Activated naive CD4-positive, alpha-beta T cell treated with anti-CD3 and anti-CD28 coated beads, Interleukin-2, amount 10 ng/mL, durations not matched to agents 7 days and 5 days (primary cell): Measurements from ENCODE around the gene ARHGDIB.

Experiments
- CTCF ChIA-PET: fragments of 350-600 bp; sonication (Branson Sonifier 250); formaldehyde crosslinking; loops from one replicate; lab custom pipeline; 2021; ENCODE audit warnings: antibody characterized with exemption; lab: Charles Lee
- DNase-seq: peaks from one replicate; pipeline ENCODE4 v3.0.0-alpha.2; 2020
- H3K27ac Mint-ChIP-seq: one replicate; pipeline ENCODE4 v1.8.0; 2021; ENCODE audit warnings: mild to moderate bottlenecking, moderate library complexity, mixed read lengths
- H3K27me3 Mint-ChIP-seq: one replicate; pipeline ENCODE4 v1.8.0; 2021; ENCODE audit warnings: mild to moderate bottlenecking, mixed read lengths
- H3K36me3 Mint-ChIP-seq: one replicate; pipeline ENCODE4 v1.8.0; 2021; ENCODE audit warnings: mixed read lengths
- H3K4me1 Mint-ChIP-seq: one replicate; pipeline ENCODE4 v1.8.0; 2021; ENCODE audit warnings: mixed read lengths
- H3K4me3 Mint-ChIP-seq: one replicate; pipeline ENCODE4 v1.8.0; 2021; ENCODE audit warnings: mild to moderate bottlenecking, moderate library complexity, mixed read lengths
- H3K9me3 Mint-ChIP-seq: one replicate; pipeline ENCODE4 v1.8.0; 2021; ENCODE audit warnings: mixed read lengths

The ARHGDIB gene

GRCh38 chr12:14903386-14904098 lies 57.9 kb downstream of the ARHGDIB start:
- CTCF ChIA-PET, result interaction anchor here (0.7 to 1.1 kb wide), 2 partner anchors 30 to 115 kb away, joined by 3 to 4 read pairs; no protein-coding TSS in a partner anchor
- no peak for DNase-seq
- Mint-ChIP-seq H3K9me3 (no peaks in the 10 kb centered on the region), H3K4me1 (peaks cover 6% of the 10 kb centered on the region), H3K36me3 (peaks cover 20% of the 10 kb centered on the region), H3K4me3 (no peak overlapping the region), H3K27ac (no peak overlapping the region), H3K27me3 (no peaks in the 10 kb centered on the region)

DNA sequence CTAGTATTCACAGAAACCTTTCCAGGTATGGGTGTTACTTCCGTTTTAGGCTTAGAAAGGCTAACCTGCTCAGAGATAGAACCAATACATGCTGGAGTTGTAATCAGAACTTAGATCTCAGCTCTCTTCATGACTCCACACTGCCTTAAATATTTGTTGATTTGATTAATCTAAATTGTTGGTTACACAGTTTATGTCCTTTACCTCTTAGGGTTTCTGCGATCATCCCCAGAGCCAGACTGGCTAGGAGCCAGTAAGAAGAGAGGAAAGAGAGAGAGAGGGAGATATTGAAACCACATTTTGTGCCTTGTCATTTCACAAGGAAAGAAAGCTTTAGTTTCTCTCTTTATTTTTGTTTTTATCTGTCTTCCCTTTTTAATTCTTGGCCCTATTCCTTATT lies 58.9 kb downstream of the ARHGDIB start:
- CTCF ChIA-PET, result interaction anchor here (0.7 kb wide), 1 partner anchor 93 kb away, joined by 3 read pairs; no protein-coding TSS in a partner anchor

DNA sequence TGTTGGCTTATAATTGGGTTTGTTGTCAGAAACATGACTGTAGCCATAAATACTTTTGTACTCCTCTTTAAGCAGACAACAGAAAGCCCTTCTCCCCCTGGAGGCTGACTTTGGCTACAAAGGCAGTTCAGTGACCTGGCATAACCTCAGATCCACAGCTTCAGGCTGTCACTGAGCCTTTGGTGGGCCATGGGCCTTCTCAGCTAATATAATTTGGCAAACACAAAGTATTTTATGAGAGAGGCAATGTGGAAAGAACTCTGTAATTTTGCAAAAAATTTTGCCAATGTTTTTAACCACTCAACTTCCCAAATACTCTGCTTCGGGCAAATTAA lies 60.2 kb downstream of the ARHGDIB start:
- no peaks in the 10 kb centered on the region for H3K27me3 Mint-ChIP-seq
- H3K36me3 Mint-ChIP-seq, result peaks cover 8% of the 10 kb centered on the region
- peaks cover 6% of the 10 kb centered on the region for H3K4me1 Mint-ChIP-seq
- no peak overlapping the region for H3K4me3 Mint-ChIP-seq
- no peak overlapping the region for H3K27ac Mint-ChIP-seq
- CTCF ChIA-PET, result interaction anchor here (1.5 kb wide), 1 partner anchor 9 kb away, joined by 4 read pairs; no protein-coding TSS in a partner anchor
- DNase-seq, result no peak
- H3K9me3 Mint-ChIP-seq, result no peaks in the 10 kb centered on the region

More for the DNA sequence above, 58.9 kb downstream of the ARHGDIB start:
- no peak overlapping the region for H3K27ac Mint-ChIP-seq
- H3K4me3 Mint-ChIP-seq, result no peak overlapping the region
- no peaks in the 10 kb centered on the region for H3K27me3 Mint-ChIP-seq
- DNase-seq, result no peak
- H3K4me1 Mint-ChIP-seq, result peaks cover 6% of the 10 kb centered on the region
- no peaks in the 10 kb centered on the region for H3K9me3 Mint-ChIP-seq
- peaks cover 10% of the 10 kb centered on the region for H3K36me3 Mint-ChIP-seq

- H3K36me3 Mint-ChIP-seq, result peaks cover 6% of the 10 kb centered on the region
- CTCF ChIA-PET, result interaction anchor here (1.5 kb wide), 1 partner anchor 10 kb away, joined by 4 read pairs; no protein-coding TSS in a partner anchor
- H3K27ac Mint-ChIP-seq, result no peak overlapping the region
- no peak overlapping the region for H3K4me3 Mint-ChIP-seq
- peaks cover 6% of the 10 kb centered on the region for H3K4me1 Mint-ChIP-seq
- H3K27me3 Mint-ChIP-seq, result no peaks in the 10 kb centered on the region
- H3K9me3 Mint-ChIP-seq, result no peaks in the 10 kb centered on the region
- DNase-seq, result no peak
Measured at GRCh38 chr12:14900521-14901227, 60.7 kb downstream of the ARHGDIB start.

- H3K27me3 Mint-ChIP-seq, result peaks cover 9% of the 10 kb centered on the region
- H3K4me3 Mint-ChIP-seq, result no peak overlapping the region
- no peaks in the 10 kb centered on the region for H3K9me3 Mint-ChIP-seq
- no peaks in the 10 kb centered on the region for H3K36me3 Mint-ChIP-seq
- CTCF ChIA-PET, result interaction anchor here (1.5 kb wide), 1 partner anchor 10 kb away, joined by 4 read pairs; no protein-coding TSS in a partner anchor
- no peak for DNase-seq
- H3K4me1 Mint-ChIP-seq, result no peaks in the 10 kb centered on the region
- no peak overlapping the region for H3K27ac Mint-ChIP-seq
Measured at GRCh38 chr12:14896521-14897169, 64.8 kb downstream of the ARHGDIB start.

DNA sequence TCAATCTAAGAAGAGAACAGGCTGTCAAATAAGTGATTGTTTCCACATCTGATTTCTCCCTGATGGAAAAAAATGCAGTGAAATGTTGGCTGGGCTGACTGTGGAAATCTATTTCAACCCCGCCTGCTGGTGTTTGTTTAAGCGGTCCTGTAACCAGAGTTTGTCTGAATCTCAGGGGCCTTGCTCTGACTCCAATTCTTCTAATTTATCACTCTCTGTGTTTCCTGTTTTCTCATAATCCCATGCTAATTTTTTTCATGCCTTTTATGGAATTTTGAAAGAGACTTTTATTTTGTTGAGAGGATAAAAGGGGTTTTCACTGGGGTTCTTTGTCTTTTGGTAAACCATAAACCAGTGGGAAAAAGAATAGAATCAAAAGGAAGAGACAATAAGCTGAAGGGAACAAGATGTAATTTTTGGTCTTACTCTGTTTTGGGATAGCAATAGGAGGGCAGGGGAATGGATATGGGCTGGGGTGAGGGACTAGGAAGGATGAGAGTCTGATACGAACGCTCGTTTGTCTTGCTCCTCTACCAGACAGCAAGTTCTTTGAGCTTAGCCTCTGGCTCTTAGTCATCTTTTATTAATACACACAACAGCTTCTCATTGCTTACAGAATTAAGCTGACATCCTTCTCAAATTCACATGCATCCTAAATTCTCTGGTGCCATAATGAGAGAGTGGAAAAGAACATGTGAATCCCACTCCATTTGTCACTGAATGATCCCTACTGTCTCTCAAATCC lies 67.7 kb downstream of the ARHGDIB start:
- Mint-ChIP-seq H3K36me3 (no peaks in the 10 kb centered on the region), H3K27me3 (peaks cover 22% of the 10 kb centered on the region), H3K27ac (no peak overlapping the region), H3K4me1 (no peaks in the 10 kb centered on the region), H3K4me3 (no peak overlapping the region), H3K9me3 (no peaks in the 10 kb centered on the region)
- CTCF ChIA-PET, result no interaction called here
- no peak for DNase-seq

DNA sequence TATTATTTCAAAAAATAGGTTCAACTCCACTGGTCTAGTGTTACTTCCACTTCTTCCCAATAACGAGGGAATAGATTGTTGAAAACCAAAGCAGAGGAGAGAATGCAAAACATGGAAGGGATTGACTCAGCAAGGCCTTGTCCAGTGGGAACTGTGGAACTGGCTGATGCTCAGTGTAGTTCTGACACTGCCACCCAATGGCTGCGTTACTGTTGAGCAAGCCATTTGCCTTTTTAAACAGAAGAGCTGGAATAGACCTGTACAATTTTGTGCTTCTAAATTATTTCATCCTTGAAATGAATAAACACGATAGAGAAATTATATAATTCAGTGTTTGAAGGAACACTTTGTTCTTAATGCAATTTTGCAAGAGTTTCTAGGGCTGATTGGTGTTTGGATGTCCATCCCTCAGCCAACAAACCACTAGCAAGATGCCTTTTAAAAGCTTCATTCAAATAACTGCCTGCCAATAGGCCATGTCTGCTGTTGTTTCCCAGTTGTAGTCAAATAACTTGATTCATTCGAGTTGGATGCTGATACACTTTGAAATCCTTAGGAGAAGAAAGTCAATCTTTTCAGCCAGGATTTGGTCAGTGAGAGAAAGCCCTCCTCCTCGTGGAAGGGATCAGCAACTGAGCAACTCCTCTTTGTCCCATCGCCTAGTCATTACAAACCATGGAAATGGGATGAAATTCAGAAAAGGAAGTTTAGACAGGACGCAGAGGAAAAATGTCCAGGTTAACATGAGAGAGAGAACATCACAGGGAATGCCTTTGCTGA lies 68.5 kb downstream of the ARHGDIB start:
- DNase-seq, result no peak
- CTCF ChIA-PET, result interaction anchor here (1.1 kb wide), 1 partner anchor 169 kb away, joined by 4 read pairs; no protein-coding TSS in a partner anchor

More for the DNA sequence above, 68.5 kb downstream of the ARHGDIB start:
- no peaks in the 10 kb centered on the region for H3K9me3 Mint-ChIP-seq
- H3K4me1 Mint-ChIP-seq, result no peaks in the 10 kb centered on the region
- no peaks in the 10 kb centered on the region for H3K36me3 Mint-ChIP-seq
- no peak overlapping the region for H3K4me3 Mint-ChIP-seq
- no peak overlapping the region for H3K27ac Mint-ChIP-seq
- peaks cover 29% of the 10 kb centered on the region for H3K27me3 Mint-ChIP-seq
